GM12872 (cell line): ENCODE data around the gene MGLL.

Experiments
- TF ChIP-seq, protein P1 (sequence below): IDR thresholded peaks from 3 replicates; pipeline ENCODE4 v1.5.1; 2011; ENCODE audit warnings: low read depth, mild to moderate bottlenecking, low read length, moderate library complexity; ENCODE audit not compliant: insufficient read depth

The MGLL gene

GRCh38 chr3:127763816-127764215 is 58.5 kb downstream of the MGLL start:
- TF ChIP-seq, protein P1, sequence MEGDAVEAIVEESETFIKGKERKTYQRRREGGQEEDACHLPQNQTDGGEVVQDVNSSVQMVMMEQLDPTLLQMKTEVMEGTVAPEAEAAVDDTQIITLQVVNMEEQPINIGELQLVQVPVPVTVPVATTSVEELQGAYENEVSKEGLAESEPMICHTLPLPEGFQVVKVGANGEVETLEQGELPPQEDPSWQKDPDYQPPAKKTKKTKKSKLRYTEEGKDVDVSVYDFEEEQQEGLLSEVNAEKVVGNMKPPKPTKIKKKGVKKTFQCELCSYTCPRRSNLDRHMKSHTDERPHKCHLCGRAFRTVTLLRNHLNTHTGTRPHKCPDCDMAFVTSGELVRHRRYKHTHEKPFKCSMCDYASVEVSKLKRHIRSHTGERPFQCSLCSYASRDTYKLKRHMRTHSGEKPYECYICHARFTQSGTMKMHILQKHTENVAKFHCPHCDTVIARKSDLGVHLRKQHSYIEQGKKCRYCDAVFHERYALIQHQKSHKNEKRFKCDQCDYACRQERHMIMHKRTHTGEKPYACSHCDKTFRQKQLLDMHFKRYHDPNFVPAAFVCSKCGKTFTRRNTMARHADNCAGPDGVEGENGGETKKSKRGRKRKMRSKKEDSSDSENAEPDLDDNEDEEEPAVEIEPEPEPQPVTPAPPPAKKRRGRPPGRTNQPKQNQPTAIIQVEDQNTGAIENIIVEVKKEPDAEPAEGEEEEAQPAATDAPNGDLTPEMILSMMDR, result no peak

DNA sequence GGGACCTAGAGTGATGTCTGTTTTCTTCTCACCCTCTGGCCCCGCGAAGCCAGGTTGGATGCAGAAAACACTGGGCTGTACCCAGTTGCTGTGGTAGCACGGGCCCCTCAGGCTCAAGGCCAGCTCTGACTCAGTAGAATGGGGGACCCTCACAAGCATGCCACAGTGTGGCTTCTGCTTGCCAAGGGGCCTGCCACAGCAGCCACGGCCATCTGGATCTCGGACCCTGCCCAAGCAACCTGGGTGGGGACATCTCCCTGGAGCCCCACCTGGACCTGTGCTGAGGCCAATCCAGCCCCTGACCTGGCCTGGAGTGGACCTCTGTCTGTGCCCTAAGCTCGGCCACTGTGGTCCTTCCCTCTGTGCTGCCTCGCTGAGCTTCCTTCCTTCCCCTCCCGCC is 59.0 kb downstream of the MGLL start:
- TF ChIP-seq, protein P1, result no peak

- TF ChIP-seq, protein P1, result no peak
Measured at GRCh38 chr3:127762787-127763105, 59.6 kb downstream of the MGLL start.

DNA sequence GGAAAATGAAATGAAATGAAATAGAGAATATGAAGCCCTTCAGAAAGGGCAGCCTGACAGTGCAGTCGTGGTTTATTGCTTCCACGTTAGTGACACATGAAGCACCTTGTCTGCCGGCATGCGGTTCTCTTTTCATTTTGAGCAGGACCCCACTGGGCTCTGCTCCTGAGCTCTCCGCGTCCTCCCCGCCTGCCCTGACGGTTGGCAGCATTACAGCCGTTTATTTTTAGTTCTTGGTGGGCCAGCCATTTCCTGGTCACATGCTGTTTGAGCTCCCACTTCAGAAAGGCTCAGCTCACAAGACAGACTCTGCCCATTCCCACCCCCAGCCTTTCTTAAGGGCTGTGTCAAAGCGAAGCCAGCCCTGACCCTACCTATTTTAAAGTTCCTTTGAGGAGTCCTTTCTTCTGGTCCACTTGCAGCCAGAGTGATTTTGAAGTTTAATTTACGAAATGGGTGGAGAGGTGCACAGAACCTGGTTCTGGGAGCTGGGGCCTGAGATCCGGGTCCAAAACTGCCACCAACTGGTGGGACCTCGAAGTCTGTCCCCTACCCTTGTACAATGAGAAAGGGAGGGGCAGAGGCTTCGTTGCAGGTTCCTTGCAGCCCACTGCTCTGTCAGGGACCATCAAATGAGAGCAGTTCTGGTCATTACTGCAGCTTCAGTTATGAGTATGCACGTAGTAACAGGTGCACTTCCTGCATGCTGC is 60.1 kb downstream of the MGLL start:
- TF ChIP-seq, protein P1, result 0 out of 3 replicates have a peak, but pooled peaks have one; percentile 4

DNA sequence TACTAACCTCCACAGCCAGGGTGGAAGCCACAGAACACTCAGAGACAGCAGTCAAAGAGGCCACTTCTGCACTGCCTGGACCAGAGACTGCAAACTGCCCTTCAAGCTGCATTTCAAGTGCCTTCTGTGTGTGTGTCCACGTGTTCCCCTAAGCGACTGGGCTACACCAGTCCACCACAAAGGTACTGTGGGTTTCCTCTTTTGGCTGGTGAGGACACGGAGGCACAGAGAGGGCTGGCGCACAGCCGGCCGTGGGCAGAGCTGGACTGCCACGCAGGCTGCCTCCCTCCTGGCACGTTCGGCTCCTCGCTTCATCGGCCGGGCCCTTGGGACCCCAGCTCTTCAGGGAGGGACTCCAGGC is 60.9 kb downstream of the MGLL start:
- TF ChIP-seq, protein P1, result peak; percentile 44; the same call in 1 of the 3 replicates

DNA sequence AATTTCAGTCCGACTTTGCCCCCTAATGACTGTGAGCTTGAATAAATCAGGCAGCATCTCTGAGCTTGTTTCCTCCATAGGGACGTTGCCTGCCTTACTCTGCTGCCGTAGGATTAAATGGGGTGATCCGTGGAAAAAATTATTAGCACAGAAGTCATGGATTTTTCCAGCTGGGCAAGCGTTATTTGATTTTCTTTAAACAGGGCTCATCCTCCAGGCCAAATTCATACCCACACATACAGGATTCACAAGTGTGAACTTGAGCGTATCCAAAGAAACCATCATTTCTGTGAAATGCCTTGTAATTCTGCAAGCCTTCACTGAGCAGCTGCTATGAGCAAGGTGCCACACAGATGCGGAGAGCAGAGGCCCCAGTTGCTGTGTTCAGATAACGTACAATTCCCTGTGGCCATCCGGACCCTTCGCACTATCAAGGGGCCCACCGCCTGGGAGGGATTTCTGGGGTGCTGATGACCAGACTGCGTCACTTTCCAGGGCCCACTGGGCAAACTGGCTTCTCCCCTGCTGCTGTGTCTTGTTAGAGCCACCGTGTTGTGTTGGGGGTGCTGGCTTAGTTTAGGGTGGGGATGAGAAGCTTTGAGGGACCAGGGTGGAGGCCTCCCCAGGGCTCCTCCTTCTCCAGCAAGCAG is 61.4 kb downstream of the MGLL start:
- TF ChIP-seq, protein P1, result no peak; the same call in 2 of the 3 replicates

DNA sequence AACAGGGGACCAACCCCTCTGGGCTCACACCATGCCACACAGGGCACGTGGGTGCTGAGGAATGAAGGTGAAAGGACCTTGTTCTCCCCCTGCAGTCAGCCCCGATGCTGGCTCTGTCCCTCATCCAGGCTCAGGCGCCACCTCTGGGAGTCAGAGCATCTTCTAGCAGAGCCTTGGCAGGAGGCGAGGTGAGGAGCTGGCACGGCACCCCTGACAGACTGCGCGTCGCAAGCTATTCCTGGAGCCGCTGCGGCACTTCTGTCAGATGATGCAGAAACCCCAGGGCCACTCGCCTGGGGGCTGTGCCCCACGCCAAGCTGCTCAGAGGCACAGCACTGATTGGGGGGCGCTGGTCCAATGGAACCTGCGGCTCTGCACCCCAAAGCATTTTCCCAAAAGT is 62.0 kb downstream of the MGLL start:
- TF ChIP-seq, protein P1, result no peak
